Hepatocyte (in vitro differentiated cells): ENCODE measurements around the gene NEUROD6. TPM values are rescaled to one million over a fixed set of nuclear protein-coding genes. Genes with fewer than 3 reads are reported as not detected.

Experiments used
- DNase-seq: peaks from one replicate; pipeline ENCODE4 v3.0.0-alpha.2; 2016; ENCODE audit warnings: low spot score
- H2AFZ ChIP-seq: fragments of 200-600 bp; sonication (generic); 2 replicates; pipeline ENCODE4 v1.6.0; 2016; ENCODE audit warnings: antibody characterized with exemption, mild to moderate bottlenecking
- H3K27ac ChIP-seq: fragments of 200-600 bp; sonication (generic); 2 replicates; pipeline ENCODE4 v1.5.1; 2016; ENCODE audit warnings: mild to moderate bottlenecking
- H3K27me3 ChIP-seq: fragments of 200-600 bp; sonication (generic); 2 replicates; pipeline ENCODE4 v1.6.1; 2016
- H3K36me3 ChIP-seq: fragments of 200-600 bp; sonication (generic); replicated peaks from 2 replicates; pipeline ENCODE4 v1.5.1; 2016; ENCODE audit warnings: low read depth; ENCODE audit not compliant: insufficient read depth
- H3K4me1 ChIP-seq: fragments of 200-600 bp; sonication (generic); 2 replicates; pipeline ENCODE4 v1.5.1; 2016; ENCODE audit warnings: mild to moderate bottlenecking, moderate library complexity; ENCODE audit not compliant: insufficient read depth
- H3K4me2 ChIP-seq: fragments of 200-600 bp; sonication (generic); 2 replicates; pipeline ENCODE4 v1.6.0; 2016
- H3K4me3 ChIP-seq: fragments of 200-600 bp; sonication (generic); 2 replicates; pipeline ENCODE4 v1.5.1; 2016; ENCODE audit warnings: mild to moderate bottlenecking
- H3K79me2 ChIP-seq: fragments of 200-600 bp; sonication (generic); 2 replicates; pipeline ENCODE4 v1.6.0; 2017; ENCODE audit warnings: mild to moderate bottlenecking
- H3K9me2 ChIP-seq: fragments of 200-600 bp; sonication (generic); replicated peaks from 2 replicates; pipeline ENCODE4 v1.6.0; 2017; ENCODE audit warnings: mild to moderate bottlenecking; ENCODE audit not compliant: insufficient read depth
- H3K9me3 ChIP-seq: fragments of 200-600 bp; sonication (generic); 2 replicates; pipeline ENCODE4 v1.5.1; 2016; ENCODE audit warnings: low read depth, mild to moderate bottlenecking
- H4K20me1 ChIP-seq: fragments of 200-600 bp; sonication (generic); 2 replicates; pipeline ENCODE4 v1.6.0; 2016; ENCODE audit warnings: mild to moderate bottlenecking; ENCODE audit not compliant: insufficient read depth, poor library complexity, severe bottlenecking
- CTCF ChIP-seq: fragments of 200-600 bp; sonication (generic); IDR thresholded peaks from 2 replicates; pipeline ENCODE4 v1.5.1; 2016; ENCODE audit warnings: antibody characterized with exemption, mild to moderate bottlenecking; ENCODE audit not compliant: poor library complexity
- EZH2 ChIP-seq: fragments of 200-600 bp; sonication (generic); IDR thresholded peaks from 2 replicates; pipeline ENCODE4 v1.6.1; 2016; ENCODE audit warnings: antibody characterized with exemption, mild to moderate bottlenecking, borderline replicate concordance
- EZH2phosphoT487 ChIP-seq: fragments of 200-600 bp; sonication (generic); IDR thresholded peaks from one replicate; pipeline ENCODE4 v1.6.1; 2018; ENCODE audit warnings: antibody characterized with exemption, mild to moderate bottlenecking, low read depth, moderate library complexity; ENCODE audit not compliant: unreplicated experiment, severe bottlenecking
- whole genome bisulfite sequencing: methylation state at CpG from one replicate; pipeline ENCODE4 v1.1.6; 2016; ENCODE audit warnings: low lambda C conversion rate; ENCODE audit errors: missing lambda C conversion rate; 5-methylcytosine and 5-hydroxymethylcytosine counted together
- polyA plus RNA-seq: library from polyadenylated mRNA; unstranded; fragments of >200 nt; fragmentation: Nextera tagmentation; extraction: Ambion mirVana; gene quantifications from 2 replicates; pipeline ENCODE4 v1.2.1, GENCODE V29; 2016
- total RNA-seq: library from RNA; depleted of rRNA; stranded (reverse); fragments of >200 nt; gene quantifications from 2 replicates; pipeline ENCODE4 v1.2.3, GENCODE V29; 2014

NEUROD6 gene
- total and polyA plus RNA-seq, 2 experiments from 2014 or later = not detected

- no peaks in the 10 kb centered on the region for H3K36me3 ChIP-seq
- WGBS = 92% methylated on average over 2 of the region's 2 CpGs
- H3K27me3 ChIP-seq = no peaks in the 10 kb centered on the region
- no peaks in the 10 kb centered on the region for H3K79me2 ChIP-seq
- TF ChIP-seq CTCF (no peak), EZH2phosphoT487 (no peak), EZH2 (no peak)
- no peaks in the 10 kb centered on the region for H3K9me3 ChIP-seq
- H2AFZ ChIP-seq = no peak overlapping the region
- no peak overlapping the region for H3K4me3 ChIP-seq
- no peak overlapping the region for H3K27ac ChIP-seq
- H4K20me1 ChIP-seq = no peaks in the 10 kb centered on the region
- H3K4me2 ChIP-seq = no peak overlapping the region
- DNase-seq = no peak
- H3K9me2 ChIP-seq = no peaks in the 10 kb centered on the region
- peaks cover 11% of the 10 kb centered on the region for H3K4me1 ChIP-seq
These were observed 23.6 kb downstream of the NEUROD6 start for GRCh38 chr7:31316876-31317275.

DNA sequence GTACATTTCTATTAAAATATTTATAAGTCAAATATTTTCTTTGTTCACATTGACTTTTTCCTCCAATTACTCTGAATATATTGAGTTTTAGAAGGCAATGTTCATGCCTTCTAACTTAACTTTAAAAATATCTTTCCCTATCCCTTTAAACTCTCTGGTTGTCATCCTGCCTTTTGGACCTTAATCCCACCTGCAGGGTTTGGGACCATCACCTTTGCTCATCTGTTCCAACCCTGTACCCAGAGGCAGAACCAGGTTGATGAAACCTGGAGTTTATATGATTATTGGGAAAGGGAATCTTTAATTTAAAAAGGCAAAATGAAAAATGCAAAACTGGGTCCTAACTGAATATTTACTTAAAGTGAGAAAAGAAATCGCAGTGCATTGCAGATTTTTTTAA, 24.8 kb downstream of the NEUROD6 start:
- Histone ChIP-seq H3K27me3 (no peaks in the 10 kb centered on the region), H3K36me3 (no peaks in the 10 kb centered on the region), H3K79me2 (no peaks in the 10 kb centered on the region), H3K9me3 (no peaks in the 10 kb centered on the region), H3K27ac (no peak overlapping the region), H3K4me3 (no peak overlapping the region), H2AFZ (no peak overlapping the region), H3K4me2 (no peak overlapping the region), H3K4me1 (peaks cover 12% of the 10 kb centered on the region), H3K9me2 (no peaks in the 10 kb centered on the region), H4K20me1 (no peaks in the 10 kb centered on the region)
- no peak for TF ChIP-seq EZH2
- TF ChIP-seq CTCF = no peak
- TF ChIP-seq EZH2phosphoT487 = no peak
- 100% methylated on average over 1 of the region's 1 CpG for WGBS
- no peak for DNase-seq

- no peak overlapping the region for H2AFZ ChIP-seq
- no peaks in the 10 kb centered on the region for H3K36me3 ChIP-seq
- H4K20me1 ChIP-seq = no peaks in the 10 kb centered on the region
- H3K27me3 ChIP-seq = no peaks in the 10 kb centered on the region
- no peaks in the 10 kb centered on the region for H3K9me2 ChIP-seq
- TF ChIP-seq EZH2phosphoT487 (no peak), EZH2 (no peak), CTCF (no peak)
- H3K27ac ChIP-seq = no peak overlapping the region
- peaks cover 12% of the 10 kb centered on the region for H3K4me1 ChIP-seq
- no peak for DNase-seq
- no peak overlapping the region for H3K4me3 ChIP-seq
- no peaks in the 10 kb centered on the region for H3K9me3 ChIP-seq
- H3K4me2 ChIP-seq = no peak overlapping the region
- 72% methylated on average over 4 of the region's 4 CpGs for WGBS
- H3K79me2 ChIP-seq = no peaks in the 10 kb centered on the region
These were observed 25.7 kb downstream of the NEUROD6 start for GRCh38 chr7:31314781-31315180.

DNA sequence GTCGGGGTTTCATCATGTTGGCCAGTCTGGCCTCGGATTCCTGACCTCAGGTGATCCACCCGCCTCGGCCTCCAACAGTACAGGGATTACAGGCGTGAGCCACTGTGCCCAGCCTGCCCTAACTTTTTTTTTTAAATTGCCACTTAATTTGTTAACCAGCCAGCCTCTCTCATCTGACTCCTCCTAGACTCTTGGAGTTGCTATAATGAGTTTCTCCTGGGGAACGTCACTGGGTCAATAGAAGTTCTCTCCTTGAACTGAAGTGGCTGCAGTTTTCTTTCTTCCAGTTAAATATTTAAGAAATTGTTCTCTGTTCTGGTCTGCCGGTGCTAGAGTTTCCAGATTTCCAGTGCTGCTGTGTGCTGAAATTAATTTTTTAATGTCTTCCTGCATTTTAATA, 27.6 kb downstream of the NEUROD6 start:
- no peaks in the 10 kb centered on the region for H3K79me2 ChIP-seq

More for the DNA sequence above, 27.6 kb downstream of the NEUROD6 start:
- no peak for DNase-seq
- Histone ChIP-seq H3K36me3 (no peaks in the 10 kb centered on the region), H3K9me2 (no peaks in the 10 kb centered on the region), H2AFZ (no peak overlapping the region), H3K4me2 (no peak overlapping the region), H3K4me1 (peaks cover 9% of the 10 kb centered on the region), H3K4me3 (no peak overlapping the region), H3K27ac (no peak overlapping the region), H3K9me3 (no peaks in the 10 kb centered on the region), H3K27me3 (no peaks in the 10 kb centered on the region), H4K20me1 (no peaks in the 10 kb centered on the region)
- 88% methylated on average over 7 of the region's 7 CpGs for WGBS
- TF ChIP-seq CTCF = no peak
- TF ChIP-seq EZH2phosphoT487 = no peak
- TF ChIP-seq EZH2 = no peak
